ENCODE measurements around the gene PLCD4.

Gene PLCD4

GRCh38 chr2:218680061-218680460 lies 72.4 kb downstream of the PLCD4 start:
- Histone ChIP-seq H3K4me3 (ENCODE audit: low read length) (no peak overlapping the region), H3K9me3 (ENCODE audit: control insufficient read depth, low read length) (no peaks in the 10 kb centered on the region), H3K27me3 (ENCODE audit: control insufficient read depth, insufficient read depth, low read length) (no peaks in the 10 kb centered on the region), H3K36me3 (ENCODE audit: control insufficient read depth, insufficient read depth, low read length) (peaks cover 7% of the 10 kb centered on the region), H3K9ac (ENCODE audit: low read length) (no peak overlapping the region), H3K4me1 (ENCODE audit: control insufficient read depth, insufficient read depth, low read length) (no peaks in the 10 kb centered on the region)
